Measurements from ENCODE around the gene MISP.
"Not testable (repeated sequence)": the region's sequence is repeated elsewhere in the genome, so short reads cannot be mapped to it uniquely, and the experiment has no call there.

The MISP gene

GRCh38 chr19:722553-723101 lies 28.3 kb upstream of the MISP start:
- intact Hi-C loops (cut with DNase I), result no loop called here
- peak in 7 of 42 donors; percentile 5 to 50 (median 27) for DNase-seq

GRCh38 chr19:723247-723646 lies 27.7 kb upstream of the MISP start:
- intact Hi-C loops (cut with DNase I), result no loop called here
- DNase-seq, result no peak

- intact Hi-C loops (cut with DNase I), result no loop called here
- no peak for DNase-seq
Observed at GRCh38 chr19:723714-724113, 27.2 kb upstream of the MISP start.

- DNase-seq, result no peak
- intact Hi-C loops (cut with DNase I), result no loop called here
Observed at GRCh38 chr19:725461-726089, 25.3 kb upstream of the MISP start.

GRCh38 chr19:726993-727956 lies 23.6 kb upstream of the MISP start:
- DNase-seq, result no peak
- intact Hi-C loops (cut with DNase I), result no loop called here

- no peak for DNase-seq
- intact Hi-C loops (cut with DNase I), result no loop called here
Observed at GRCh38 chr19:728011-728410, 22.9 kb upstream of the MISP start.

- DNase-seq; intact Hi-C loops (cut with DNase I): not testable (repeated sequence)
Observed at GRCh38 chr19:729564-729963, 21.3 kb upstream of the MISP start.

GRCh38 chr19:729965-730668 lies 20.8 kb upstream of the MISP start:
- no peak for DNase-seq
- intact Hi-C loops (cut with DNase I), result loop anchor here (5.0 to 10.0 kb wide), 2 partner anchors 48 to 145 kb away; partner anchors contain the start of gene HCN2

GRCh38 chr19:731000-731399 lies 19.9 kb upstream of the MISP start:
- no peak for DNase-seq
- intact Hi-C loops (cut with DNase I), result loop anchor here (5.0 to 10.0 kb wide), 2 partner anchors 49 to 146 kb away; partner anchors contain the start of gene HCN2

- intact Hi-C loops (cut with DNase I), result loop anchor here (5.0 to 10.0 kb wide), 2 partner anchors 50 to 148 kb away; partner anchors contain the start of gene HCN2
- no peak for DNase-seq
Observed at GRCh38 chr19:732148-733069, 18.5 kb upstream of the MISP start.

GRCh38 chr19:734716-735115 lies 16.2 kb upstream of the MISP start:
- DNase-seq, result no peak
- intact Hi-C loops (cut with DNase I), result loop anchor here (5.0 to 10.0 kb wide), 2 partner anchors 52 to 150 kb away; partner anchors contain the start of gene HCN2

- intact Hi-C loops (cut with DNase I), result loop anchor here (2.0 to 10.0 kb wide), 2 partner anchors 71 to 151 kb away; partner anchors contain the start of gene HCN2
- no peak for DNase-seq
Observed at GRCh38 chr19:736125-736524, 14.8 kb upstream of the MISP start.

GRCh38 chr19:737591-738093 lies 13.3 kb upstream of the MISP start:
- intact Hi-C loops (cut with DNase I), result loop anchor here (2.0 to 10.0 kb wide), 2 partner anchors 73 to 153 kb away; partner anchors contain the start of gene HCN2
- DNase-seq, result peak in 30 of 42 donors; percentile 19 to 74 (median 50)

GRCh38 chr19:738509-739128 lies 12.3 kb upstream of the MISP start:
- no peak for DNase-seq
- intact Hi-C loops (cut with DNase I), result loop anchor here (10.0 kb wide), 1 partner anchor 154 kb away; the partner anchor contains the start of gene HCN2

- intact Hi-C loops (cut with DNase I), result loop anchor here (10.0 kb wide), 1 partner anchor 155 kb away; the partner anchor contains the start of gene HCN2
- DNase-seq, result no peak
Observed at GRCh38 chr19:739998-740715, 10.8 kb upstream of the MISP start.

- intact Hi-C loops (cut with DNase I); DNase-seq: not testable (repeated sequence)
Observed at GRCh38 chr19:740816-741505, 10.0 kb upstream of the MISP start.

All from head of caudate nucleus (tissue), 42 donors.